Activated CD4-positive, alpha-beta T cell treated with anti-CD3 and anti-CD28 coated beads, Interleukin-2, amount 50 U/mL, for 24 hours (primary cell): ENCODE measurements around the gene PRKN.
"Not testable (repeated sequence)": the region's sequence is repeated elsewhere in the genome, so short reads cannot be mapped to it uniquely, and the experiment has no call there.

Experiments used
- DNase-seq, 2 donors: peaks; one replicate each; pipeline ENCODE4 v3.0.0-alpha.2; 2020; ENCODE audit warnings: low read depth in 1 of 2, low spot score in 1 of 2

The PRKN gene

GRCh38 chr6:161346717-161347116 is 1380.8 kb downstream of the PRKN start:
- no peak for DNase-seq

GRCh38 chr6:161344626-161345025 is 1382.9 kb downstream of the PRKN start:
- no peak for DNase-seq

DNA sequence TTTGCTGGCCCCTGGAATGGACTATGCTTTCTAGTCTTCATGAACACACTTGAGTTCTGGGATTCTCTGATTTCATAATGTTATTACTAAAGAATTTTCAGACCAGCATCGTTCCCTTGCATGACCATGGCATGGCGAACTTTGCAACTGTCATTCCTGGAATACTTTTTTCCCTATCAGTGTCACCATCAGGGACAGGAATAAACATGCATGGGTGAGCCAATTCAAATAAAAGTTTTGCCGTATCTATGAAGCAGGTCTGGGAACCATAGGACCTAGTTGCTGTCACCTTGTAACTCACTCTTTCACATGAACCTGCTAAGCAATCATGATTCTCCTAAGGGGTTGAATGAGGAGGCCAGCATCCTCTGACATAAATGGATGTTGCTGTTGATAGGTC is 1385.5 kb downstream of the PRKN start:
- DNase-seq, result no peak

DNA sequence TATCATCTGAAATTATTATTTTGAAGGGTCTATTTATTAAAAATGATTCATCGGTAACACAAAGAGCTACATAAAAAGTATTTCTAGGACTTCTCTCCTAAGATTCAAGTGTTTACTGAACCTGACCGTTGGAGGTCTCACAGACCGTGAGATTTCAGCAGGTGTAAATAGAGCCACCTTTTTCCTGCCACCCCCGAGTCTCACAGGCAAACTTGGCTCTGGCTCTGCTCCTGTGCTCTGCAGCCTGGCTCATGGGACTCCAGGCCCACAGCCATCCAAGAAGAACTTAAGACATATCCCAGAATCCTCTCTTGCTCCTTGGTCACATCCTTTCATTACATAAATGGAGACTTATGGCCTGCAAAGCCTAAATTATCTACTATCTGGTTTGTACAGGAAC is 1385.9 kb downstream of the PRKN start:
- DNase-seq, result no peak

DNA sequence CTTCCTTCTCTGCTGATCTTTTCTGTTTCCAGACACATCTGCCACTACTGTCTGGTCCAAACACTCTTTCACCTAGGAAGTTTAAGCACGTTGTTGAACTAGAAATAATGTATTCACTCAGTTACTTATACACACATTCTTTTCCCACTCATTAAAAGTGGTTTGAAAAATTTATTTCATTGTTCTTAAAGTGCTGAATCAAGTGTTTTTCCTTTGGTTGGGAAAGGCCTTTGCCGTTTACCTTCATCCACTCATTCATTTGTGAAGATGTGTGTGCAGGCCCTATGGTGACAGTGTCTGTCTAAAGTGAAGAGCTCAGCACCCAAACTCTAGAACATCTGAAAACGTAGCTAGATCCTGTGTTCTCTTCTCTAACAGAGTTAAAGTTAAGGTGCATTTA is 1389.6 kb downstream of the PRKN start:
- no peak for DNase-seq

DNA sequence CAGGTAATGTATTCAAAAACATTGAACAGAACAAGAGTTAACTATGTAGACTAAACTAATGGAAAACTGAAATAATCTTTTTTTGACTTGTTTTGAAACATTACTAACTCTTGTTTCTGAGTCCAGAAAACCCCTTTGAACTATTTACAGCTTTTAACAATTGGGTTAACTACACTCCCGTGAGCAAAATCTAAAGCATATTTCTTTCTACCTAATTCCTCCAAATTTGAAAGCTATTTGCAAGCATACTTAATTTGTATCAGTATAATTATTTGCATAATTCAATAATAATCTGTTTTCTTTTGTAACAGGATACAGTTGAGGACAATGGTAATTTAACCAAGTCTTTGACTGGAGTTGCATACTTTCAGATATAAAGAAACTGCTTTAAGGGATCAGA is 1391.1 kb downstream of the PRKN start:
- DNase-seq, result no peak

DNA sequence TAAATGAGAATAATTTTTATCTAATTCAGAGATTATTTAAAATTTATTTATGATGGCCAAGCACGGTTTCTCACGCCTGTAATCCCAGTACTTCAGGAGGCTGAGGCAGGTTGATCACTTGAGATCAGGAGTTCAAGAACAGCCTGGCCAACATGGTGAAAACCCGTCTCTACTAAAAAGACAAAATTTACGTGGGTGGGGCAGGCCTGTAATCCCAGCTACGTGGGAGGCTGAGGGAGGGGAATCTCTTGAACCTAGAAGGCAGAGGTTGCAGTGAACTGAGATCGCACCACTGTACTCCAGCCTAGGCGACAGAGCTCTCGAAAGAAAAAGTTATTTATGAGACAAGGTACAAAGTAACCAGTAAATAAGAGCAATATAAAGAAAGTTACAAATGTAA is 1394.2 kb downstream of the PRKN start:
- no peak for DNase-seq

DNA sequence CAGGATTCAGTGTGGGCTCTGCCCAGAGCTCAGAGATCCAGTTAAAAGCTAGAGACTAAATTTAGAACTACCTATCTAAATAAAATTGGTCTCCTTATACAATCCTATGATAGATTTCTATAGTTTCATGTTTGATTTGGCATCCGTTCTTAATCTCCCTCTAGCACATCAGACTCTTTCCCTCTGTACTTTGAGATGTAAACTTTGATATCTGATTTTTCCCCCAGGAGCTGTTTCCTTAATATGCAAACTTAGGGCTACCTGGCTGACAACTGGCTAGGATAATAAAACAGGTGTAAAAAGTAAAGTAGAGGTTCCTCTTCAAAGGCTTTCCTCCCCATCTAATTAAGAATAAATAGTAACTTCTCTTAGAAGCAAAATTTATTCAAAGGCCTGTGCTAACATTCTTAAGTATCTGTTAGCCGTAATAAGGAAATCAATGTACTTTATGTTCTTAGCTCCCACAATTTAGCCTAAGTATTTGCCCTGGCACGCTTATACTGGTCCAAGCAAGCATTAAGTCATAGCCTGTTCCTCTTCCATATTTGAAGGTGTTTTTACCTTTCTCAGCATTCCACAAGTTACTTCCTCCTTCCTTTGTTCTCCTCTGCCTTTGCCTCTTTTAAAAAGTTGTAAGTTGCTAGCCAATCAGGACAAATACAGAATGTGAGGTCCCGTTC is 1396.0 kb downstream of the PRKN start:
- DNase-seq, result not testable (repeated sequence)

- no peak for DNase-seq
These were observed 1400.1 kb downstream of the PRKN start for GRCh38 chr6:161327360-161327953.

DNA sequence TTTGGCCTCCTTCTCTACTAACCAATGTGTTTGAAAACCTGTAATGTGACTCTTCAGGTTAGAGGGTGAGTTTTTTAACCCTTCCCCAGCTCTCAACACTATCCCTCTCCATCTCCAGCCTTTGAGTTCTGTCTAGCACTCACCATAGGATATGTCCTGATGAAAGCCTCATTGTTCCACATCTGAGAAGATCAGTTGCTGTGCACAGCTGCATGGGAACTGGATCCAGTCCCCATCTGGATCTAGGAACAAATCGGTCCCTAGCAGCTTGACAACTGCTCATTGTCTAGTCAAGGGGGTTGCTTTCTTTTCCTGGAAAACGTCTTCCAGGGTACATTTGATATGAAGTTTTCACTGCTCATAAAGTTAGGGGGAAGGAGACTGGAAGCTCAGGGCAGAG is 1408.3 kb downstream of the PRKN start:
- DNase-seq, result no peak

DNA sequence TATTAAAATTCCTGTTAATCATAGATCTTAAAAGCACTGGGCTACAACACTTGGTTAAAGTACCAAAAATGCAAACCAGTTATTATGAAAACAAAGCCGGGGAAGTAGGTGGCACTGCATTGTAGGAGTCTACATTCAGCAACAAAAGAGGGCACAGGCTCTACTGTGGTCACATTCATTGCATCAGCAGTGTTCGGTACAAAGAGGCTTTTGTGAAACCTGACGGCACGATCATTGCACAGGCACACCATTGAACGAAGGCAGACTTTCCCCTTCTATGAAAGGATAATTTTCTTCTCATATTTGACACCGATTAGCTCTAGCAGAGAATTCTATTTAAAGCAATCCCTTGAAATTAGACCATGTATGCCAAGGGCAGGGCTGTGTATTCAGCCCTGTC is 1409.1 kb downstream of the PRKN start:
- no peak for DNase-seq

GRCh38 chr6:161316531-161316930 is 1411.0 kb downstream of the PRKN start:
- no peak for DNase-seq

- DNase-seq, result not testable (repeated sequence)
These were observed 1412.2 kb downstream of the PRKN start for GRCh38 chr6:161315246-161315917.

GRCh38 chr6:161314541-161315245 is 1412.9 kb downstream of the PRKN start:
- not testable (repeated sequence) for DNase-seq

DNA sequence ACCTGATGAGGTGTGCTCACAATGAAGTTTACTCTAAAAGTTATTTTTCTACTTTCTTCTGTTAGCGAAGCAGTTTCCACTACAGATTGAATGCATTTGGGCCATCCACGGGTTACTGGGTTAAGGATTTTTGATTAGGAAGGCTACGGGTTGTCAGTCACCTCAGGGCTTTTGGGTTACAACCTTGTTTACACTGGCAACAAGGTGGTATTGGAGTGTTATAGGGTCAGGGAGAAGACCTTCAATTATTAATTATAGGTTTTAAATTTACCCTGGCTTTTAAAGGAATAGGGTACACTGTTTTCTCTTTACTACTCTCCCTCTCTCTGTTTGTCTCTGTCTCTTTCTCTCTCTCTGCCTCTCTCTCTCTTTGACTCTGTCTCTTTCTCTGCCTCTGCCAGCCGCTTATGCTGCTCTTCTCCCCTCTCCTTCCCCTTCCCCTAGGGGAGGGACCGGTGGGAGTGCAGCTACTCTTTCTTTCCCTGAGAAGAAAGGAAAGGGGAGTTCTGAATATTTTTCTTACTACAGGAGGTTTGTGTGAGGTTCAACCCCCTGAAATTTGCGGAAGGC is 1413.5 kb downstream of the PRKN start:
- DNase-seq, result no peak

- DNase-seq, result not testable (repeated sequence)
These were observed 1414.1 kb downstream of the PRKN start for GRCh38 chr6:161313475-161313874.

DNA sequence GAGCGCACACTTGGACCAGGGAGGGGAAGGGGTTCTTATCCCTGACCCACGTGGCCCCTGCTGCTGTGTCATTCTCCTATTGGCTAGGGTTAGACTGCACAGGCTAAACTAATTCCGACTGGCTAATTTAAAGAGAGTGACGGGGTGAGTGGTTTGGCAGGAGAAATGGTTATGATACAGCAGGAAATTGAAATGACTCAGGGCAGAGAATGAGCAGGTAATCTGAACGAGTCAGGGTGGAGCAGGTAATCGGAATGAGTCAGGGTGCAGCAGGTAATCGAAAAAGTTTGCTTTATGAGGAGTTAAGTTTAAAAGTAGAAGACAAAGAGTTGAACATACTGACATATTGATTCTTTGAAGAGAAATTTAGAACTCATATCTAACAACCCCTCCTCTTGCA is 1417.8 kb downstream of the PRKN start:
- not testable (repeated sequence) for DNase-seq

DNA sequence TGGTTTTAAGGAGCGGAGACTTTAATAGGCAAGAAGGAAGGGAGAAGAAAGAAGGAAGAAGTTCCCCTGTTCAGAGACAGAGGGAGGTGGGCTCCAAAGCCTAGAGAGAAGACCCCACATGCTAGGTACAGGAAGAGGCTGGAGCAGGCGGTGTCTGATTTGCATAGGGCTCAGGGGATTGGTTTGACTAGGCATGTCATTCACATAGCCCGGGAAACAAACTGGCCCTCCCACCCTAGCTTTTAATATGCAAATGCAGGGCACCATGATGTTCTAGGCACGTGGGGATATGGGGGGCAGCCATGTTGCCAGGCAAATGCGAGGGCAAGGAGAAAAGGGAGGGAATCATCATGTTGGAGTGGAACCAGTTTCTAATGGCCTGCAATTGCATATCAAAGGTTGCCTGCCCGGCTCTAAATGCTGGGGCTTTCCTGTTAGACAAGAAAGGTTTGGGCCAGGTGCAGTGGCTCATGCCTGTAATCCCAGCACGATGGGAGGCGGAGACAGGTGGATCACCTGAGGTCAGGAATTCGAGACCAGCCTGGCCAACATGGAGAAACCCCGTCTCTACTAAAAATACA is 1419.4 kb downstream of the PRKN start:
- DNase-seq, result no peak

DNA sequence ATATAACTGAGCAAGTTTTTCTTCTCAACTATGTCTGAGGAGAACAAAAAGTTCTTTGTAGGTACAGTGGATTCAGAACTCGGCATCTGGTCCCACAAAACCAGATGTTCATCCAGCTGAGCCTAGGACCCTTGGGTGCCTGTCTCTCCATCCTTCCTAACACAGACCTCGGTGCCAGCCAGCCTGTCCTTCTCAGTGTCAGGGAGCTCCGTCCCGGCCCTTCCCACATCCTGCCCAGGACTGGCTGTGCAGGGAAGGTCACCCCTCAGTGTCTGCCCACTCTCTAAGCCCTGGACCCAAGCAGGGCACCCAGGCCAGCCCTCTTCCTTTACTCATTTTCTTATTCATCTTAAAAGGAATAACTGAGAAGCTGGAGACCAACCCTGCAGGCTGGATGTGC is 1421.7 kb downstream of the PRKN start:
- DNase-seq, result no peak

DNA sequence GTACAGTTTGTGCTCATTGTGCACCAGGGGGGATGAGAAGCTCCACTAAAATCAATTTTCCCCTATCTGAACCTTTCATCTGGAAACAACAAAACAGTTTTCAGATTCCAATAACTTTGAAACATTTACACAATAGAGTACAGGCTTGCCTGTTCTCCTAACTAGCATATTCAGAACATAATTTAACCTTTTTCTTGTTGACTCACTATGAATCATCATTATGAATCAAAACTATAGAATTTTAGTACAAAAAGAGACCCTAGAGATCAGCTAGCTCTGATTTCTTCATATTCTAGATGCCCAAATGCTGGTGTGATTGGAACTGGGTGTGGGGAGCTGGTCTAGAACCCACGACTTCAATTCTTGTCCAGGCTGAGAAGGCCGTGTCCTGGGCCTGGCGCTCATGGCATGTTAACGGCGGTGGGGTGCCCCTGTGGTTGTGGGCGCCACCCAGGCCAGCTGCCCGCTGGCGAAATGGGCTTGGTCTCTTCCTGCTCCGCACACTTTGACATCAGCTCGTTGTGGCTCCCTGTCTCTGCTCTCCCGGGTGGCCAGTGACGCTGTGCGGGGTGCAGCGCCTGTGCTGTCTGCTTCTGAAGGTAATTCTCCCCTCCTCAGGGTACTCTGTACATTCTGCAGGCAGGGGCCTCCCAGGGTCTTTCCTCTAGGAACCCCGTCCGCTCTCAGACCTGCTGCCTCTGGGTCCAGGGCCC is 1423.8 kb downstream of the PRKN start:
- DNase-seq, result no peak

DNA sequence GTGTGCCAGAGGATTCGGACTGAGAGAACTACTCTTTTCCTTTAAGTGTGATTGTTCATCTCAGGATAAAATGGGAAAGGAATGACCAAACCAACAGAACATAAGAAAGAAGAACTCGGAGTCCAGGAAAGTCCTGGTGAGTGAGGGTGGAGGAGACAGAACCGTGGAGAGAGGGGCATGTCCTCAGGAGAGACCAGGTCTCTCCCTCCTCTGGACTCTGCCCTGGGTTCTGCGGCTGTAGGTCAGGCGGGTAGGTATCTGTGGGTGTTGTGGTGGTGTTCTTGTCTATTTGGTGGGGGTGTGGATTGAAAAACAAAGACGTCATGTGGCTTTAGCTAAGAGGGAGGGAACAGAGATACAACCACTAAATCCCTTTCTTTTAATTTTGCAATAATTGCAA is 1424.6 kb downstream of the PRKN start:
- no peak for DNase-seq
